GM19043 (cell line): ENCODE results near the gene LARP1.

ENCODE experiments used
- ATAC-seq: cut with Tn5 transposase; IDR thresholded peaks from one replicate; pipeline ENCODE4 v1.9.1; 2021; ENCODE audit warnings: low read depth; ENCODE audit not compliant: unreplicated experiment

The LARP1 gene

GRCh38 chr5:154850255-154851062 lies 95.3 kb downstream of the LARP1 start, which contains the start of gene FAXDC2:
Gene FAXDC2 (minus strand): TSS chr5:154850603. CDS start chr5:154838178, 12,425 bp downstream.
- no peak for ATAC-seq

- no peak for ATAC-seq
Observed at GRCh38 chr5:154851351-154851750, 96.2 kb downstream of the LARP1 start.

- ATAC-seq = peak; percentile 53
Observed at GRCh38 chr5:154857530-154858296, 102.5 kb downstream of the LARP1 start.

- peak; percentile 72 for ATAC-seq
Observed at GRCh38 chr5:154858297-154858971, 103.3 kb downstream of the LARP1 start, which contains the start of gene CNOT8. Gene CNOT8 (plus strand): TSS chr5:154858627. CDS start chr5:154863279, 4,652 bp downstream.

GRCh38 chr5:154858972-154859871 lies 104.0 kb downstream of the LARP1 start:
- no peak for ATAC-seq

- ATAC-seq = no peak
Observed at GRCh38 chr5:154860123-154860522, 104.9 kb downstream of the LARP1 start.

- no peak for ATAC-seq
Observed at GRCh38 chr5:154860765-154861164, 105.6 kb downstream of the LARP1 start.

- ATAC-seq = no peak
Observed at GRCh38 chr5:154861946-154862345, 106.8 kb downstream of the LARP1 start.

GRCh38 chr5:154862766-154863165 lies 107.6 kb downstream of the LARP1 start:
- ATAC-seq = no peak

GRCh38 chr5:154863291-154864080 lies 108.3 kb downstream of the LARP1 start:
- no peak for ATAC-seq

- ATAC-seq = no peak
Observed at GRCh38 chr5:154865466-154866184, 110.4 kb downstream of the LARP1 start.

- no peak for ATAC-seq
Observed at GRCh38 chr5:154866841-154867240, 111.7 kb downstream of the LARP1 start.
